ENCODE data around the gene MAPKAP1.
"Not testable (repeated sequence)": the region's sequence is repeated elsewhere in the genome, so short reads cannot be mapped to it uniquely, and the experiment has no call there.

MAPKAP1 gene

GRCh38 chr9:125600194-125600593 is 106.8 kb downstream of the MAPKAP1 start:
- no peak for DNase-seq

- no peak for DNase-seq
These were observed 112.8 kb downstream of the MAPKAP1 start for GRCh38 chr9:125594223-125594610.

- DNase-seq: no peak
These were observed 113.3 kb downstream of the MAPKAP1 start for GRCh38 chr9:125593581-125594222.

- DNase-seq: no peak
These were observed 115.1 kb downstream of the MAPKAP1 start for GRCh38 chr9:125591888-125592287.

GRCh38 chr9:125591245-125591644 is 115.8 kb downstream of the MAPKAP1 start:
- no peak for DNase-seq

- DNase-seq: no peak
These were observed 117.7 kb downstream of the MAPKAP1 start for GRCh38 chr9:125589287-125589686.

- DNase-seq: no peak
These were observed 119.1 kb downstream of the MAPKAP1 start for GRCh38 chr9:125587819-125588460.

- no peak for DNase-seq
These were observed 120.9 kb downstream of the MAPKAP1 start for GRCh38 chr9:125586172-125586511.

- DNase-seq: no peak
These were observed 121.4 kb downstream of the MAPKAP1 start for GRCh38 chr9:125585503-125586171.

- DNase-seq: no peak
These were observed 126.2 kb downstream of the MAPKAP1 start for GRCh38 chr9:125580701-125581286.

- DNase-seq: no peak
These were observed 127.7 kb downstream of the MAPKAP1 start for GRCh38 chr9:125579030-125579932.

GRCh38 chr9:125574126-125574877 is 132.7 kb downstream of the MAPKAP1 start:
- no peak for DNase-seq

GRCh38 chr9:125572461-125572860 is 134.5 kb downstream of the MAPKAP1 start:
- not testable (repeated sequence) for DNase-seq

GRCh38 chr9:125571824-125572223 is 135.2 kb downstream of the MAPKAP1 start:
- DNase-seq: not testable (repeated sequence)

- no peak for DNase-seq
These were observed 136.8 kb downstream of the MAPKAP1 start for GRCh38 chr9:125570246-125570645.

- DNase-seq: no peak
These were observed 138.4 kb downstream of the MAPKAP1 start for GRCh38 chr9:125568621-125569020.

- not testable (repeated sequence) for DNase-seq
These were observed 141.0 kb downstream of the MAPKAP1 start for GRCh38 chr9:125566051-125566450.

- DNase-seq: no peak
These were observed 141.9 kb downstream of the MAPKAP1 start for GRCh38 chr9:125565126-125565525.

GRCh38 chr9:125564631-125565030 is 142.4 kb downstream of the MAPKAP1 start:
- DNase-seq: no peak

GRCh38 chr9:125561509-125562148 is 145.4 kb downstream of the MAPKAP1 start:
- DNase-seq: no peak

- DNase-seq: no peak
These were observed 147.1 kb downstream of the MAPKAP1 start for GRCh38 chr9:125559894-125560293.

- DNase-seq: no peak
These were observed 147.8 kb downstream of the MAPKAP1 start for GRCh38 chr9:125559194-125559593.

Data from stimulated activated CD4-positive, alpha-beta T cell treated with anti-CD3 and anti-CD28 coated beads, Interleukin-2, amount 100 ng/mL, for 24 hours (primary cell).